HL-60/S4 treated with phorbol 12-myristate 13-acetate at 8.2 ng/mL for 4 days and 3 days (cell line): Measurements from ENCODE around the gene PVR.
"Not testable (repeated sequence)": the region's sequence is repeated elsewhere in the genome, so short reads cannot be mapped to it uniquely, and the experiment has no call there.

Source experiments
- in situ Hi-C: fragments of 300-500 bp; cut with MboI; formaldehyde crosslinking; loops from 2 replicates; pipeline ENCODE4 v1.15.0; 2022; ENCODE audit warnings: low sequenced_read_pairs

PVR gene

GRCh38 chr19:44668985-44669764 is 25.5 kb downstream of the PVR start:
- in situ Hi-C loops = no loop called here

- in situ Hi-C loops = not testable (repeated sequence)
These were observed 26.3 kb downstream of the PVR start for GRCh38 chr19:44670027-44670426.

- in situ Hi-C loops = no loop called here
These were observed 27.7 kb downstream of the PVR start, which contains the start of gene CEACAM19 for GRCh38 chr19:44671400-44671799. TSS of gene CEACAM19 (plus strand) at chr19:44671482. CDS start at chr19:44671932, 450 bp downstream.

GRCh38 chr19:44672226-44672625 is 28.5 kb downstream of the PVR start:
- in situ Hi-C loops = no loop called here

- in situ Hi-C loops = no loop called here
These were observed 29.8 kb downstream of the PVR start for GRCh38 chr19:44673510-44673909.

GRCh38 chr19:44675521-44675920 is 31.8 kb downstream of the PVR start:
- in situ Hi-C loops = no loop called here

GRCh38 chr19:44677019-44677811 is 33.5 kb downstream of the PVR start:
- in situ Hi-C loops = no loop called here

- in situ Hi-C loops = no loop called here
These were observed 36.8 kb downstream of the PVR start for GRCh38 chr19:44680536-44680935.

GRCh38 chr19:44681992-44682790 is 38.5 kb downstream of the PVR start:
- in situ Hi-C loops = no loop called here

- in situ Hi-C loops = no loop called here
These were observed 39.1 kb downstream of the PVR start for GRCh38 chr19:44682807-44683206.

- in situ Hi-C loops = no loop called here
These were observed 39.9 kb downstream of the PVR start for GRCh38 chr19:44683434-44684210.

GRCh38 chr19:44684396-44684795 is 40.7 kb downstream of the PVR start:
- in situ Hi-C loops = not testable (repeated sequence)

- in situ Hi-C loops = no loop called here
These were observed 41.5 kb downstream of the PVR start for GRCh38 chr19:44684892-44685863.

GRCh38 chr19:44685877-44686276 is 42.2 kb downstream of the PVR start:
- in situ Hi-C loops = no loop called here

GRCh38 chr19:44686896-44687295 is 43.2 kb downstream of the PVR start:
- in situ Hi-C loops = no loop called here

GRCh38 chr19:44687888-44688287 is 44.2 kb downstream of the PVR start:
- in situ Hi-C loops = no loop called here

- in situ Hi-C loops = no loop called here
These were observed 45.8 kb downstream of the PVR start for GRCh38 chr19:44689290-44690130.

- in situ Hi-C loops = no loop called here
These were observed 46.4 kb downstream of the PVR start for GRCh38 chr19:44690131-44690440.

GRCh38 chr19:44692379-44692721 is 48.6 kb downstream of the PVR start:
- in situ Hi-C loops = no loop called here
